ENCODE measurements around the gene PAX3. TPM values are rescaled to one million over a fixed set of nuclear protein-coding genes. Genes with fewer than 3 reads are reported as not detected.

Gene PAX3
- polyA plus RNA-seq (ENCODE audit: insufficient read length in 4 of 4) = under 1 TPM in 1 of 4 donors, not detected in 3; 0.24 TPM

DNA sequence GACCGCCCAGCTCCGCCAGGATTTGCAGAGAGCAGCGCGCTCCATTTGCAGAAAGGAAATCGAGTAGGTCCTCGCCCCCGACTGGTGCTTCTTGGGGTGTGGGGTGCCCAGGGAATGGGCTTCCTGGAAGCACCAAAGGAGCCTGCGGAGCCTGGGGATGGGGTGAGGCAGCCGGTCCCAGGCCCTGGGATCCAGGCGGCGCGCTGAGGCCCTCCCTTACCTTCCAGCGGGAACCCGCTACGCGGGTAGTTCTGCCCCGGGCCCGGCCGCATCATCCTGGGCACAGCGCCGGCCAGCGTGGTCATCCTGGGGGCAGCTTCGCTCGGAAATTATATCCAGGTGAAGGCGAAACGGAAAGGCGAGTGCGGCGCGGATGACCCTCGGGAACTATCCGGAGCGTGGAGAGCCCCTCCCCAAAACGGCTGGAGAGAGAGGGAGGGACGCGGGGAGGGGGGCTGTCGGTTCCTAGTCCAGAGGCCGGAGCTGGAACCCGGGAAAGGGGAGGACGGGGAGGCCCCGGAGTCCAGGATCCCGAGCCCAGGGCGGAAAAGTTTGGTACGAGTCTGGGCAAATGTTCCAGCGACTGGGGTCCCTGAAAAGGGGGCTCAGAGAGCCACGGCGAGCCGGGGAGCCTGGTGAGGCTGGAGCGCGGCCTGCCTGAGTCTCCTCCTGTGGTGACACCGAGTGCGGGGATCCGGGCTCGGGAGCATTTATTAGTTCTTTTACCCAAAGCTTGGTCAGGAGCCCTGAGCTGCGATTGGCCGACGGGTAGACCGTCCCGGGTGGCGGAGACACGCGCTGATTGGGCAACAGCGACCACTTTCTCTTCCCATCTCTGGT lies at the start of gene PAX3:
Gene PAX3, minus strand, starts transcription at position 688 of the 840 bp plus-strand sequence. Its CDS starts 383 bp downstream, at position 305.
- DNase-seq (ENCODE audit: low read depth in 4 of 4, low spot score in 3 of 4) = no peak

DNA sequence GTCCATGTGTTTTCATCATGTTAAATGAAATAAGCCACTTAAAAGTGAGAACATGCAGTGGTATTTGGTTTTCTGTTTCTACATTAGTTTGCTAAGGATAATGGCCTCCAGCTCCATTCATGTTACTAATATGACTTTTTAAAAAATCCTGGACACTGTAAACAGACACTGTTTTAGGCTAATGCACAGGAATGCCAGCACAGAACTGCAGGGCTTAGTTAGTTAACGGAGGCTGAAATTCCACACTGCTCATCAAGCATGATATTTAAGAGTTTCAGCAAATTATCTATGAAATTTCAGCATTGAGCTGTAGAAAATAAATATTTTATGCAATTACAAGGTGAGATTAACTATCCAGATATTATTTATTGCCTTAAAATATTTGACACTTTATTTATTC lies 42.5 kb upstream of the PAX3 start:
- DNase-seq (ENCODE audit: low read depth in 4 of 4, low spot score in 3 of 4) = no peak

DNA sequence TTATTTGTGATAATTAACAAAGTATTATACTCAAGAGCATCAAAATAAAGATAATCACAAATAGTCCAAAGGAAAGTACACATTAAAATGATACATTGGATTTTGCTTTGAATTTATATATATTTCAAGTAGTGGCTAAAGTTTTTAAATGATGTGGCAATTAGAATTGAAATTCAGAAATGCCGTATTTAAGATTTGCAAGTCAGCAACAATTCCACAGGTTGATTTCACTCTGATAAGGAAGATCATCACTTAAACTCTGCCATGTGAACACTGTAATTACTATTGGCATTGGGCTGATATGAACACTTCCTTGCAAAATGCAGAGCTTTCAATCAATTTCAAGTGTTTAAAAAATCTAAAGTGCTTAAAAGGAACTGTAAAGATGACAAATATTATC lies 39.6 kb upstream of the PAX3 start:
- no peak for DNase-seq (ENCODE audit: low read depth in 4 of 4, low spot score in 3 of 4)

DNA sequence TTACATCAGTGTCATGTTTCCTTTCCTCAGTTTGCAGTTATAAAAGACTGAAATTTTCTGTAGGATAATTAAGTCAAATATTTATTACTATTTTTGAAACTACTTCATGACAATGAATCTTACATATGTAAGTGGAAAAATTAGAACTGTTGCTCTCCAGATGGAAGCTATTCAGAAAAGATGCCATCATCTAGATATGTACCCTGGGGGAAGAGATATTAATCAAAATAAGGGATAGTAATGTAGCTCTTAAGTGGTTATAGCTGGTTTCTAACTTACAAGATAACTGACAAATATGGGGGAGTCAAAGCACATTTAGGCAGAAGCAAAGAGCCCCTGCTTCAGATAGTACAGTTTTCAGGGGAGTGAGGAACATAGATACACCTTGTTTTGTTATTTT lies 38.1 kb upstream of the PAX3 start:
- no peak for DNase-seq (ENCODE audit: low read depth in 4 of 4, low spot score in 3 of 4)

DNA sequence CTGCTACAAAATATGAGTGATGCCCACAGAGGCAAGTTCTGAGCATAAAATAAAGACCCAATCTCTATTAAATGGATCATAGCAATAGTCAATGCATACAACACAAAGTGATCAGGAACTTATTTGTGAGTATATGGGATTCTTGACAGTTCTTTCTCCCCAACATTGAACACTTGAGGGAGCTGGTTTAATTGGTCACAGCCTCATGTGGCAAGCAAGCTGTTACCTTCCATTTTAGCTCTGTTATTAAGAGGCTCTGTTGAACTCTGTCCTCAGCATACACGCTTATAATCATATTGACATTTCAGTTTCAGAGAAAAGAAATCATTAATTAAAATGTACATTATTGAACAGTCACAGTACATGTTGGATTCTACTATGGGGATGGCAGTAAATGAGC lies 37.6 kb upstream of the PAX3 start:
- no peak for DNase-seq (ENCODE audit: low read depth in 4 of 4, low spot score in 3 of 4)

DNA sequence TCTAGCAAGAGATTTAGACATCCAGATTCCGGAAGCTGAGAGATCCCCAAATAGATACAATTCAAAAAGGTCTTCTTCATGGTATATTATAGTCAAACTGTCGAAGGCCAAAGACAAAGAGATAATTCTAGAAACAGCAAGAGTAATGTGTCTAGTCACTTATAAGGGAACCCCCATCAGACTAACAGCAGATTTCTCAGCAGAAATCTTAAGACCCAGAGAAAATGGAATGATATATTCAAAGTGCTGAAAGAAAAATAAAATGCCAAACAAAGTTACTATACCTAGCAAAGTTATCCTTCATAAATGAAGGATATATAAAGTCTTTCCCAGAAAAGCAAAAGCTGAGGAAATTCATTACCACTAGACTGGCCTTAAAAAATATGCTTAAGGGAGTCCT lies 36.1 kb upstream of the PAX3 start:
- DNase-seq (ENCODE audit: low read depth in 4 of 4, low spot score in 3 of 4) = no peak

DNA sequence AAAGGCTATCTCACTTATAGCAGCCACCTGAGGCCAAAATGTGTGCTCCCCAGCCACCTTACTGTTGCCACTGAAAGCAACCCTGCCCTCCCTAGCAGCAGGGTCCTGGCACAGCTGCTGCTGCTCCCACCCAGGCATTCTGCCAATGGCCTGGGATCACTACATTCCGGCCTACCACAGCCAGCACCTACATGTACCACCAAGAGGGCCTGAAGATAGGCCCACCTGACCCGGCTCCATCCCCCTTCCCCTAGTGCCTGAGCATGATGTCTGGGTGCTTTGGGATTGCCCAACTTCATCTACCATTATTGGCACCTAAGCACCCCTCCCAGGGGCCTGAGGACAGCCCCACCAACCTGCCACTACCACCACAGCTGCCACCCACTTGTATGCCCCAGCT lies 34.6 kb upstream of the PAX3 start:
- DNase-seq (ENCODE audit: low read depth in 4 of 4, low spot score in 3 of 4) = no peak

DNA sequence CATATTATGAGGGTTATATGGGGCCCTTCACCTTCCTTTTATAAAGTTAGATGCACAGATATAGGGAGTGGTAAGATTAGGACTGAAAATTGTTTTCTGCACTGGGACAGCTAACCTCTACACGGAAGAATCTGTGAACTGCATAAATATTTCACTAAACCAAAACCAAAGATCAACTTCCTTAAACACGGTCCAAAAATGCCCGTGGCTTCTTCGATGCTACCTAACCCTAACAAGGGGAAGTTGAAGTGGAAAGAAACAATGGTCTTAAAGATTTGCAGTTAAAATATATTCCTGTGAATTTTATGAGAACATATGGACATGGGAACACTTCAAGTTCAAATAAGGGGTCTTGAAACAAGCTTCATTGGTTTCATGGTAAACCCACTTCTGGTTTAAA lies 33.3 kb upstream of the PAX3 start:
- DNase-seq (ENCODE audit: low read depth in 4 of 4, low spot score in 3 of 4) = no peak

DNA sequence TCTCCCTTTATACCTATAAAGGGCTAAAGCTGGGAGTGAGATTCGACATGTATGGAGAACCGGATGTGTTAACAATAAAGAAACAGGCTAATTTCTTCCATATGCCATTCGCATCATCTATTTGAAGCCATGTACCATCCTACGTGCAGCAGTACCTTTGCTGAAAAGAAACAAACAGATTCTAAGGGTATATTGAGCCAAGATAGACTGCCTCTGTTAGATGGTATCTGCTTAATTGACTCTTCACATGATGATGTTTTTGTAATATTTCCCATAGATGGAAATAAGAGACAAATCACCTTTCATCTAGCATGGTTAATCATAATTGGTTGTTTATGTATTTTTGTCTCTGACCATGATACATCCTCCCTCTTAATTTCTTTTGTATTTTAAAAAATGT lies 32.1 kb upstream of the PAX3 start:
- DNase-seq (ENCODE audit: low read depth in 4 of 4, low spot score in 3 of 4) = no peak

DNA sequence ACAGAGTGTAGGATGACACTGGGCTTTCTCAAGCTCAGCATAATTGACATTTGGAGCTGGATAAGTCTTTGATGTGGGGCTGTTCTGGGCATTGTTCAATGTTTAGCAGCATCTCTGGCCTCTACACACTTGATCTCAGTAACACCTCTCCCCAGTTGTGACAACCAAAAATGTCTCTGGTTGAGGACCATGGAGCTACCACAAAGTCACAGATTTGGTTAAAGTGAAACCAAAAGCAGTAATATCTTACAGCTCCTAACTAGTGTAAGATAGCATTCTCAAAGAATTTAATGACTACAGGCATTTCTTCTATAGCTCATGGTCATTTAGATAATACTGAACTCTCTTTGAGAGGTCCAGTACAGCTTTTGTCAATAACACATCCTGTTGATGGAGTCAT lies 23.4 kb upstream of the PAX3 start:
- DNase-seq (ENCODE audit: low read depth in 4 of 4, low spot score in 3 of 4) = no peak

DNA sequence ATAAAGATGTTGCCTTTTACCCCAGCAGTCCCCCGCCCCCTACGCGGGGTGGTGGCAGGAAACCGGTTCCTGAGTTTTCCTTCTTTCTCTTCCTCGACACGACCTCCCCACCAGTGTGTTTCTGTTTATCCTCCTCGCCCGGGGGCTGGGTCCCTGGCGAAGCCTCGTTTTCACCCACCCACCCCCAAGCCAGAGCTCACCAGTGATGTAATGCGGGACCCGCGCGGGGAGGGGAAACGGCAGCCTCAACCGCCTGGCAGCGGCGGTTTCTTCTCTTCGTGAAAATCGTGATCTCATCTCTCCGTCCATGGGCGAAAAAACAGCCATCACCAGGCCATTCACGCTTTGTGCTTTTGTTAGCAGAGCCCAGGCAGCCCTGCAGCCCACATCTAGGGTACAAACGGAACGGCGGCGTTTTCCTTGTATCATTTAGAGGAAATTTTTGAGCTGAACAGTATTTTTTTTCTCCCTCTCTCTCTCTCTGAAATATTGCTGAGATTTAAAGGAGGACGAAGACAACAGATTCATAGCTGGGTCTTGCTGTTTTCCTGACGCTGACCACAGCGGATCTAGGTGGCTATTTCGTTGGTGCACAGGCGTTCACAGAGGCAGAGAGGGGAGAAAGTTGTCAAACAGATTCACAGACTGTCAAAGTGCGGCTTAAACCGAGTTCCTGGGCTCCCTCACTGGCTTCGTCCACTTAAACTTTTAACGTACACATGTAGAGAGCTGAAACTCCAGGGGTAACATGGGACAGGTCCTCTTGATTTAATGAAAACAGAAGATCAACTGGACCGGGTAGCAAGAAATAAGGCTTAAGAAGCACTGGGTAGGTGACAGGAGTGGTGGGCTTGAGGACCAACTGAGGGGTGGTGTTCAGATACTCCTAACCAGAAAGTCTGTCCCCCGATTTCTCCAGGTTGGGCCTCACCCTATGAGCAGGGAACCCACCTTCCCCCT lies 21.9 kb upstream of the PAX3 start:
- no peak for DNase-seq (ENCODE audit: low read depth in 4 of 4, low spot score in 3 of 4)

DNA sequence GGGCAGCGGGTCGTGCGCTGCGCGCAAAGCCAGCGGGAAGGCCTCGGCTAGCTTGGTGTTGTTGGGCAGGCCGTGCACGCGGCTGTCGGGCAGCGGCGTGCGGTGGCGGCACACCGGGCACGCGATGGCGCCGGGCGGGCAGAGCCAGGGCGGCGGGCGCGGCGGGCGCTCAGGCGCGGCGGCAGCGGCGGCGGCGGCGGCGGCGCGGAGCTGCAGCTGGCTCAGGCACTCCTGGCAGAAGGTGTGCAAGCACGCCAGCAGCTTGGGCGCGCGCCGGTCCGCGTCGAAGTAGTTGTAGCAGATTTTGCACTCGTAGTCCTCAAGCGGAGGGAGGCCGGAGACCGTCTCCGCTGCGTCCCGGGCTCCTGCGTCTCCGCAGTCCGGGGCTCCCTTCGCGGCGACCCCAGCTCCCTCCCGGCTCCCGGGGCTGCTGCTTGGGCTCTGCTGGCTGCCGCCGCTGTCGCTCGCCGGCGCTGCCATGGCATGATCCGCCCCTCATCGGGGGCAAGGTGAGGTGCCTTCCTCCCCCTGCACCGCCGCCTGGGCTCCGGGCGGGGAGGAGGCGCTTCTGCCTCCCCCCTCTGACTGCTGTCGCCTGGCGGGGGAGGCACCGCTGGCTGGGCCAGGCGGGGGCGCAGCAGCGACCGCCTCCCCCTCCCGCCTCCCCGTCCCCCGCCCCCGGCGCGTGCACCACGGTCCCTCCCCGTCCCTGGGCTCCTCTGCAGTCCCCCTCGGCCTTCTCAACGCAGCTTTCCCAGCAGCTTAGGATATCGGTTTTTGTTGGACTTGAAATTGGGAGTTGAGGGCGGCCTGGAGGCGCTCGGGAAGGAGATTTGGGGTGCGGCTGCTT lies 21.0 kb upstream of the PAX3 start:
- no peak for DNase-seq (ENCODE audit: low read depth in 4 of 4, low spot score in 3 of 4)

DNA sequence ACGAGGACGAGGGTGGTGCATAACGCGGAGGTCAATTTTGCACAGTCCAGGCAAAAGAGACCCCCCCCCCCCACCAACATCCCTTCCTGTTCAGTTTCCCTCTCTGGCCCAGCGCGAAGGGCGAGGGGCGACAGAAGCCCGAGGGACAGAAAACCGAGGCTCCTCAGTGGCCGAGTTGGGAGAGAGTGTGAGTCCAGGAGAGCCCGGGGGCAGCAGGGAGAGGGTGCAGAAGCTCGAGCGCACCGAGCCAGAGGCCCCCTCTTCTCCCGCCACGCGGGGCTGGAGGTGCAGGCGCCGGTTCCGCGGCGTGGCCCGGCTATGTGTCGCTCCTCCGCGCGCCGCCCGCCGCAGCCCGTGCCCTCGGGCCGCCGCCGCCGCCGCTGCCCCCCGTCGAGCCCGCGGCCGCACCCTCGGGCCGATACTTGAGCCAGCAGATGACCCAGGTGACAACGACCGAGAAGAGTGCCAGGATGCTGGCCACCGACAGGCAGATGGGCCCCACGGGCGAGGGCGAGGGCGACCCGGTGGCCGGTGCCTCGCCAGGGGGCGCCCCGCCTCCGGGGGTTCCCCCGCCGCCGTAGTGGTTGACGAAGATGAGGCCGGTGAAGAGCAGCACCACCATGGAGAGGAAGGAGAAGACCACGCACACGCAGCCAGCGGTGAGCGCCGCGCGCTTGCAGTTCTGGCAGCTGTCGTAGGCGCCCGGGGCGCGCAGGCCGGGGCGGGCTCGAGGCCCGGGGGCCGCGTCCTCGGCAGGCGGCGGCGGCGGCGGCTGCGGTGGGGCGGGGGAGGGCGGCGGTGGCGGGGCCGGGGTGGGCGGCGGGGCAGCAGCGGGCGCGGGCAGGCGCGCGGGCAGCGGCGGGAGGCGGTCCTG lies 20.2 kb upstream of the PAX3 start:
- DNase-seq (ENCODE audit: low read depth in 4 of 4, low spot score in 3 of 4) = no peak

DNA sequence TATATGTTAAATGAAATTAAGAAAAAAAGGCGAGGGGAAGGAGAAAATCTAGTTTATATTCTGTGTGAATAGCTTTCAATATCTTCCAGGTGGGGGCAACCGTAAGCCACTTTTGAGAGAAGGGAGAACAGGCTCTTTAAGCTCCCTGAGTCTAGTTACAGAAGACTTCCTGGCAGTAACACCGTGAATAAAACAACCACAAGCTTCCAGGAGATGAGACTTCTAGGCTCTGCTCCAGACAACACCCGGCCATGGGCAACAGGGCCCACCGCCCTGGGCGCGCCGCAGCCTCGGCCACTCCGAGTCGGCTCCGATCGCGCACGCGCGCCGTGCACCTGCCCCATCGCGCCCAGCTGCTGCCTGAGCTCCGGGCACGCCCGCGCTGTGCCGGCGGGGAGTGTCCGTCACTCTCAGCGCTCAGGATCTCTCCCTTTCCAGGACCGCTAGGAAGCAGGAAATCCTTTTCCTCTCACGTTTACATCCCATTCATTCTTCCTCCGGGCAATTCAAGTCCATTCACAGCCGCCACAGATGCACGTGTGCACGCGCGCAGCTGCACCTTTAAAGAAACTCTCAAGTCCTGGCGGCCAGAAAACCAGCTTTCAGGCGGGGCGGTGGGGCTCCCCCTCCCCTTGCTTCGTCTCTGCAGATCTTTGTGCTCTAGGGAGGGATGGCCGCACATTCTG lies 19.4 kb upstream of the PAX3 start:
- DNase-seq (ENCODE audit: low read depth in 4 of 4, low spot score in 3 of 4) = peak in 1 of 4 donors; percentile 66

DNA sequence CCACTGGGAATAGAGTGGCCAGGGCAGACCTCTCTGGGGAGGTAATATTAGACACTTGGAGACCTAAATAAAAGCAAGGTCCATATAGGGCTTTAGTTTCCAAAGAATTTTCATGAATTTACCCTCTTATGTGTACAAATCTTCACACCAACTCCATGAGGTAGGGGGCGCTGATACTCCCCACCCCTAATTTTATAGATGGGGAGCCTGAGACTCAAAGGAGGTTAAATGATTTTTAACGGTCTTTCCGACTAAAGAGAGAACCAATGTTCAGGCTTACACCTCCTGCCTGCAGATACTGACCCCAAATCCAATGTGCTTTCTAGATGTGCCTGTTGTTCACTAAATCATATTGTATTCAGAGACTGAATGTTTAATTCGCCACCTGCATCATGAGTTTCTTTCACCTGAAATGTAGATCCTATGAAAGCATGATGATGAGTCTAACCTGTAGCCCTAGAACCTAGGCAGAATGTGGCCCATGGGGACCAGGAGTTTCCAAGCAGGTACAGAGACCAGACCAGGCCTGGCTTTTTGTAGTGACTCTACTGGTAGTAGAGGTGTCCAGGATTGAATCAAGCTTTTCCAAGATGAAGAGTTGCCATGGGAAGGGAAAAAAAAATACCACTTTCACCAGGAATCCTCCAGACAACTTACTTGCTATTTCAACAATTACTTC lies 16.8 kb upstream of the PAX3 start:
- DNase-seq (ENCODE audit: low read depth in 4 of 4, low spot score in 3 of 4) = no peak

DNA sequence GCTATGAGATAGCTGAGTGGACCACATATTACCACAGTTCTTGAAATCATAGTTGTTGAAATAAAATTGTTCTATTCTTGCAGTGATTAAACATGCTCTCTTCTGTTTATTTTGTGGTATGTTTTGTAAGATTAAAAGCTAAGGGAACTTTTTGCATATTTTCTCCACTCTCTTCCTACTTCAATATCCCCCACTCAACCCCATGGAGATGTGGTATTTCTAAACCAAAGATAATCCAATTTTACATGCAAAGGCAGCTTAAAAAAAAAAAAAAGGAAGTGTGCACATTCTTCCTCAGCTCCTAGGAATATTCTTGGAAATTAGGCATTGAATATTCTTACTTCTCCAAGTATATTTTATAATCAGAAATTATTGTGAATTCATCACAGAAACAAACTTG lies 15.0 kb upstream of the PAX3 start:
- DNase-seq (ENCODE audit: low read depth in 4 of 4, low spot score in 3 of 4) = no peak

DNA sequence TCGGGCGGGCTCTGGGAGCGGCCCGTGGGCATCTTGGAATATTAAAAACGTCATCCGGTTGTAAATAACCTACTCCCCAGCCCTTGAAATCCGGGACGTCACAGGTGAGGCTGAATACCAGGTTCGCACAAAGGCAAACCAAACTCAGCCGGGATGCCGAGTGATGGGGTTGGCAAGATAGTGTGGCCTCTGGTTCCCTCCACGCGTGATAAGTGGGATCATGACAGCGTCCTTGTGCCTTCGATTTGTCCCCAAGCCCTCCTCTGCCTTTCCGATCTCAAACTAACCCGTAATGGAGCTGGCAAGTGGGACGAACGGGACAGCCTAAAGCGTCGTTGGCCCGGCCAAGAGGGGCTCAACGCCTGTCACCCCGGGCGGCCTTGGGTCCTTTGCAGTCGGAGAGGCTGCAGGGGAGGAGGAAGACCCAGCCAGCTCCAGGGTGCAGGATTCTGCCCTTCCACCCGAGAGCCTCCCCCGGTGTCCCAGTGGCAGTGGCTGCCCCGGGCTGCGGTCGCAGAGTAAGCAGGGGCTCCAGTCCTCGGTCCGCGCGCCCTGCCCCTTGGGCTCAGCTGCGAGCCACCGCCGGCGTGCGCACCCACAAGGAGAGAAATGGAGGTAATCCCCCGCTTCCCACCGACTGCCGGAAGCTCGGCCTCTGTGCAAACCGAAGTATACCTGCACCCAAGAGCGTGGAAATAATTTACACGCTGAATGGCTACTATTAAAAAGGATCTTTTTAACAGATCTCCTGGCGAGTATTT lies 13.4 kb upstream of the PAX3 start:
- no peak for DNase-seq (ENCODE audit: low read depth in 4 of 4, low spot score in 3 of 4)

All from left renal pelvis (tissue), 4 donors.